ENCODE data around the gene OSBPL3.

OSBPL3 gene

GRCh38 chr7:24926623-24927524 is 53.1 kb downstream of the OSBPL3 start:
- H3K27ac Mint-ChIP-seq = no peak overlapping the region
- ATAC-seq (no peak), DNase-seq (no peak)
- no peaks in the 10 kb centered on the region for H3K27me3 Mint-ChIP-seq
- no peak overlapping the region for H3K4me3 Mint-ChIP-seq
- peaks cover 68% of the 10 kb centered on the region for H3K4me1 Mint-ChIP-seq
- peaks cover 26% of the 10 kb centered on the region for H3K36me3 Mint-ChIP-seq (ENCODE audit: low read depth)
- no peaks in the 10 kb centered on the region for H3K9me3 Mint-ChIP-seq

GRCh38 chr7:24924375-24924774 is 55.6 kb downstream of the OSBPL3 start:
- DNase-seq = no peak
- no peaks in the 10 kb centered on the region for H3K27me3 Mint-ChIP-seq
- ATAC-seq = peak; percentile 41

GRCh38 chr7:24923172-24923865 is 56.7 kb downstream of the OSBPL3 start:
- ATAC-seq (peak; percentile 12), DNase-seq (no peak)
- peaks cover 75% of the 10 kb centered on the region for H3K4me1 Mint-ChIP-seq
- no peaks in the 10 kb centered on the region for H3K27me3 Mint-ChIP-seq
- H3K9me3 Mint-ChIP-seq = no peaks in the 10 kb centered on the region
- peaks cover 5% of the 10 kb centered on the region for H3K36me3 Mint-ChIP-seq (ENCODE audit: low read depth)
- peak overlapping the region; percentile 0 for H3K4me3 Mint-ChIP-seq
- H3K27ac Mint-ChIP-seq = peak overlapping the region; percentile 90

More at GRCh38 chr7:24924375-24924774, 55.6 kb downstream of the OSBPL3 start:
- Mint-ChIP-seq H3K27ac (peak overlapping the region; percentile 65), H3K4me1 (peaks cover 71% of the 10 kb centered on the region), H3K4me3 (no peak overlapping the region), H3K9me3 (no peaks in the 10 kb centered on the region), H3K36me3 (ENCODE audit: low read depth) (peaks cover 9% of the 10 kb centered on the region)

GRCh38 chr7:24922099-24922773 is 57.7 kb downstream of the OSBPL3 start:
- H3K4me1 Mint-ChIP-seq = peaks cover 83% of the 10 kb centered on the region
- no peak for ATAC-seq
- DNase-seq = no peak

GRCh38 chr7:24921362-24921679 is 58.7 kb downstream of the OSBPL3 start:
- peaks cover 90% of the 10 kb centered on the region for H3K4me1 Mint-ChIP-seq

More at GRCh38 chr7:24922099-24922773, 57.7 kb downstream of the OSBPL3 start:
- Mint-ChIP-seq H3K27me3 (no peaks in the 10 kb centered on the region), H3K36me3 (ENCODE audit: low read depth) (peaks cover 5% of the 10 kb centered on the region), H3K4me3 (no peak overlapping the region), H3K9me3 (no peaks in the 10 kb centered on the region), H3K27ac (peak overlapping the region; percentile 90)

GRCh38 chr7:24920451-24921361 is 59.3 kb downstream of the OSBPL3 start:
- Mint-ChIP-seq H3K27me3 (no peaks in the 10 kb centered on the region), H3K27ac (peak overlapping the region; percentile 90), H3K4me1 (peaks cover 95% of the 10 kb centered on the region), H3K4me3 (peak overlapping the region; percentile 35), H3K36me3 (ENCODE audit: low read depth) (peaks cover 11% of the 10 kb centered on the region), H3K9me3 (no peaks in the 10 kb centered on the region)
- ATAC-seq (peak; percentile 73), DNase-seq (no peak)

More at GRCh38 chr7:24921362-24921679, 58.7 kb downstream of the OSBPL3 start:
- DNase-seq (no peak), ATAC-seq (no peak)
- H3K4me3 Mint-ChIP-seq = no peak overlapping the region
- H3K27me3 Mint-ChIP-seq = no peaks in the 10 kb centered on the region
- peaks cover 8% of the 10 kb centered on the region for H3K36me3 Mint-ChIP-seq (ENCODE audit: low read depth)
- H3K9me3 Mint-ChIP-seq = no peaks in the 10 kb centered on the region
- peak overlapping the region; percentile 90 for H3K27ac Mint-ChIP-seq

- Mint-ChIP-seq H3K9me3 (no peaks in the 10 kb centered on the region), H3K4me3 (no peak overlapping the region), H3K27me3 (no peaks in the 10 kb centered on the region), H3K4me1 (peaks cover 80% of the 10 kb centered on the region), H3K36me3 (ENCODE audit: low read depth) (peaks cover 31% of the 10 kb centered on the region), H3K27ac (peak overlapping the region; percentile 84)
- DNase-seq (no peak), ATAC-seq (peak; percentile 67)
Observed at GRCh38 chr7:24917510-24918239, 62.3 kb downstream of the OSBPL3 start.

GRCh38 chr7:24916463-24917040 is 63.4 kb downstream of the OSBPL3 start:
- DNase-seq (no peak), ATAC-seq (peak; percentile 31)
- H3K27ac Mint-ChIP-seq = peak overlapping the region; percentile 81
- H3K4me3 Mint-ChIP-seq = peak overlapping the region; percentile 46
- no peaks in the 10 kb centered on the region for H3K9me3 Mint-ChIP-seq
- H3K36me3 Mint-ChIP-seq (ENCODE audit: low read depth) = peaks cover 36% of the 10 kb centered on the region
- H3K4me1 Mint-ChIP-seq = peaks cover 69% of the 10 kb centered on the region
- no peaks in the 10 kb centered on the region for H3K27me3 Mint-ChIP-seq

GRCh38 chr7:24914465-24914859 is 65.5 kb downstream of the OSBPL3 start:
- DNase-seq (no peak), ATAC-seq (no peak)
- Mint-ChIP-seq H3K36me3 (ENCODE audit: low read depth) (peaks cover 44% of the 10 kb centered on the region), H3K27me3 (no peaks in the 10 kb centered on the region), H3K9me3 (no peaks in the 10 kb centered on the region), H3K4me3 (peak overlapping the region; percentile 13), H3K4me1 (peaks cover 50% of the 10 kb centered on the region), H3K27ac (peak overlapping the region; percentile 82)

GRCh38 chr7:24913801-24914464 is 66.0 kb downstream of the OSBPL3 start:
- peak overlapping the region; percentile 8 for H3K4me3 Mint-ChIP-seq
- no peaks in the 10 kb centered on the region for H3K9me3 Mint-ChIP-seq
- no peak for ATAC-seq
- peaks cover 42% of the 10 kb centered on the region for H3K36me3 Mint-ChIP-seq (ENCODE audit: low read depth)
- no peaks in the 10 kb centered on the region for H3K27me3 Mint-ChIP-seq
- DNase-seq = no peak
- H3K27ac Mint-ChIP-seq = peak overlapping the region; percentile 86
- H3K4me1 Mint-ChIP-seq = peaks cover 45% of the 10 kb centered on the region

GRCh38 chr7:24912874-24913514 is 67.0 kb downstream of the OSBPL3 start:
- ATAC-seq (no peak), DNase-seq (no peak)
- no peaks in the 10 kb centered on the region for H3K27me3 Mint-ChIP-seq
- H3K4me3 Mint-ChIP-seq = peak overlapping the region; percentile 8
- peaks cover 36% of the 10 kb centered on the region for H3K4me1 Mint-ChIP-seq
- H3K9me3 Mint-ChIP-seq = no peaks in the 10 kb centered on the region
- peak overlapping the region; percentile 86 for H3K27ac Mint-ChIP-seq
- peaks cover 39% of the 10 kb centered on the region for H3K36me3 Mint-ChIP-seq (ENCODE audit: low read depth)

GRCh38 chr7:24912424-24912823 is 67.6 kb downstream of the OSBPL3 start:
- peaks cover 39% of the 10 kb centered on the region for H3K36me3 Mint-ChIP-seq (ENCODE audit: low read depth)
- ATAC-seq = no peak
- H3K27me3 Mint-ChIP-seq = no peaks in the 10 kb centered on the region
- H3K4me1 Mint-ChIP-seq = peaks cover 30% of the 10 kb centered on the region
- H3K9me3 Mint-ChIP-seq = no peaks in the 10 kb centered on the region
- H3K27ac Mint-ChIP-seq = peak overlapping the region; percentile 86
- DNase-seq = no peak
- H3K4me3 Mint-ChIP-seq = no peak overlapping the region

Measured in activated naive CD8-positive, alpha-beta T cell treated with anti-CD3 and anti-CD28 coated beads, Interleukin-2, amount 50 U/mL, for 24 hours (primary cell).